ENCODE measurements around the gene PPP1R27. TPM values are rescaled to one million over a fixed set of nuclear protein-coding genes. Genes with fewer than 3 reads are reported as not detected.

The PPP1R27 gene
- polyA plus RNA-seq, 3 donors = 0.22 to 1.5 (median 0.33) TPM

DNA sequence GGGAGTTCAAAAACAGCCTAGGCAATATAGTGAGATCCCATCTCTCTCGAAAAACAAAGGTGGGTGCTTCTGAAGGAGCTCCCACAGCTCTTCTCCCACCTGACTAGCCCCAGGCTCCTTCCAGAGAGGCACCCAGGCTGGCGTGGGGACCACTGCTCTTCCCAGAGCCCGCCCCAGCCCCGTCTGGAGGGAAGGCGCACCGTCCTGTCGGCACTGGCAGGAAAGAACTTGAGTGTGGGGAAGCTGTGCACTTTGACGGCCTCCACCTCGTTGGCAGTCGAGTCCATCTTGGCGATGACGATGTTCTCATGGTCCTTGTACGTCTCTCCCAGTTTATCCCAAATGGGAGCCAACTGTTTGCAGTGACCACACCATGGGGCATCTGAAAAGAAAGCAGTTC is 10.5 kb upstream of the PPP1R27 start:
- peaks cover 17% of the 10 kb centered on the region for H3K4me1 Mint-ChIP-seq
- H3K27ac Mint-ChIP-seq = peak overlapping the region in 3 of 7 donors; percentile 36 to 60 (median 55)
- H3K9ac ChIP-seq (ENCODE audit: insufficient read depth, low read length, poor library complexity, severe bottlenecking) = no peak overlapping the region

DNA sequence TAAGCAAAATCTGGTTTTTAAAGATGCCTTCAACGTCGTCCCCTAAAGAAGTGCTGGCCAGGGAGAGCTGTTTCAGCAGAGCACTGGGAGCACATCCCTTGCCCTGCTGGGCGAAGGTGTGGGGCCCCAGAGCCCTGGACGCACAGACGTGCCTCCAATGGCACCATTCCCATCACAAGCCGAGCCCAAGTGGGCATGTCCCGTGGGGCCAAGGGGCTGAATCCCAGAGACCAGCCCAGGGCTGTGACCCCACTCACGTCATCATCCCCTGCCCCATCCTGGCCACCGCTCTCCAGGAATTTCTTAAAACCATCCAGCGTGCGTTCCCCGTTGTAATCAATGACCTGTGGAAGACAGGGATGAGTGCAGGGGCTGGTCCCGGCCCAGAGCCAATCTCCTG is 10.0 kb upstream of the PPP1R27 start:
- Mint-ChIP-seq H3K9me3 (peaks cover 0 to 2% (median 0%) of the 10 kb centered on the region in 7 donors), H3K27me3 (ENCODE audit: low read depth in 3 of 3) (peaks cover 0 to 3% (median 0%) of the 10 kb centered on the region in 3 donors), H3K4me1 (peaks cover 17% of the 10 kb centered on the region), H3K36me3 (peaks cover 49 to 71% of the 10 kb centered on the region in 2 donors), H3K27ac (peak overlapping the region in 4 of 7 donors; percentile 22 to 66 (median 50)), H3K4me3 (peak overlapping the region in 1 of 2 donors; percentile 24)
- Histone ChIP-seq H3K27ac (ENCODE audit: low read depth in 1 of 2, low read length in 2 of 2) (no peak overlapping the region), H3K4me3 (replicated peaks in 1 of 3; ENCODE audit: low read depth in 2 of 3, low read length in 3 of 3) (no peak overlapping the region), H3K79me2 (ENCODE audit: insufficient read depth, low read length) (peaks cover 10% of the 10 kb centered on the region), H4K20me1 (ENCODE audit: insufficient read depth, low read length) (peaks cover 29% of the 10 kb centered on the region), H3K4me1 (ENCODE audit: control insufficient read depth in 1 of 2, insufficient read depth in 2 of 2, low read length in 2 of 2) (peaks cover 12 to 13% of the 10 kb centered on the region in 2 donors), H3K9me3 (replicated peaks in 1 of 2; ENCODE audit: control insufficient read depth in 1 of 2, insufficient read depth in 1 of 2, low read length in 2 of 2) (no peaks in the 10 kb centered on the region), H3K36me3 (replicated peaks in 1 of 2; ENCODE audit: control insufficient read depth in 1 of 2, insufficient read depth in 2 of 2, low read length in 2 of 2) (peaks cover 61 to 64% of the 10 kb centered on the region in 2 donors), H3K9ac (ENCODE audit: insufficient read depth, low read length, poor library complexity, severe bottlenecking) (no peak overlapping the region), H3K27me3 (ENCODE audit: control insufficient read depth in 2 of 2, insufficient read depth in 2 of 2, low read length in 2 of 2) (no peaks in the 10 kb centered on the region), H3K4me2 (replicated peaks; ENCODE audit: extremely low read depth, low read length, poor library complexity, severe bottlenecking) (no peak overlapping the region), H2AFZ (ENCODE audit: insufficient read depth, low read depth, low read length, poor library complexity, severe bottlenecking) (no peak overlapping the region)
- TF ChIP-seq, protein P1, sequence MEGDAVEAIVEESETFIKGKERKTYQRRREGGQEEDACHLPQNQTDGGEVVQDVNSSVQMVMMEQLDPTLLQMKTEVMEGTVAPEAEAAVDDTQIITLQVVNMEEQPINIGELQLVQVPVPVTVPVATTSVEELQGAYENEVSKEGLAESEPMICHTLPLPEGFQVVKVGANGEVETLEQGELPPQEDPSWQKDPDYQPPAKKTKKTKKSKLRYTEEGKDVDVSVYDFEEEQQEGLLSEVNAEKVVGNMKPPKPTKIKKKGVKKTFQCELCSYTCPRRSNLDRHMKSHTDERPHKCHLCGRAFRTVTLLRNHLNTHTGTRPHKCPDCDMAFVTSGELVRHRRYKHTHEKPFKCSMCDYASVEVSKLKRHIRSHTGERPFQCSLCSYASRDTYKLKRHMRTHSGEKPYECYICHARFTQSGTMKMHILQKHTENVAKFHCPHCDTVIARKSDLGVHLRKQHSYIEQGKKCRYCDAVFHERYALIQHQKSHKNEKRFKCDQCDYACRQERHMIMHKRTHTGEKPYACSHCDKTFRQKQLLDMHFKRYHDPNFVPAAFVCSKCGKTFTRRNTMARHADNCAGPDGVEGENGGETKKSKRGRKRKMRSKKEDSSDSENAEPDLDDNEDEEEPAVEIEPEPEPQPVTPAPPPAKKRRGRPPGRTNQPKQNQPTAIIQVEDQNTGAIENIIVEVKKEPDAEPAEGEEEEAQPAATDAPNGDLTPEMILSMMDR (IDR thresholded peaks at IDR 0.05) = no peak
- intact Hi-C loops (cut with micrococcal nuclease) = no loop called here
- 96% methylated on average over 12 of the region's 13 CpGs for WGBS (ENCODE audit: insufficient coverage)
- DNase-seq = no peak

More for the DNA sequence above, 10.5 kb upstream of the PPP1R27 start:
- peaks cover 62 to 64% of the 10 kb centered on the region in 2 donors for H3K36me3 ChIP-seq (replicated peaks in 1 of 2; ENCODE audit: control insufficient read depth in 1 of 2, insufficient read depth in 2 of 2, low read length in 2 of 2)
- no peak overlapping the region for H2AFZ ChIP-seq (ENCODE audit: insufficient read depth, low read depth, low read length, poor library complexity, severe bottlenecking)
- TF ChIP-seq, protein P1 (IDR thresholded peaks at IDR 0.05) = no peak
- H3K27ac ChIP-seq (ENCODE audit: low read depth in 1 of 2, low read length in 2 of 2) = no peak overlapping the region
- peaks cover 49 to 75% of the 10 kb centered on the region in 2 donors for H3K36me3 Mint-ChIP-seq
- peaks cover 29% of the 10 kb centered on the region for H4K20me1 ChIP-seq (ENCODE audit: insufficient read depth, low read length)
- H3K27me3 ChIP-seq (ENCODE audit: control insufficient read depth in 2 of 2, insufficient read depth in 2 of 2, low read length in 2 of 2) = no peaks in the 10 kb centered on the region
- peaks cover 0 to 2% (median 0%) of the 10 kb centered on the region in 7 donors for H3K9me3 Mint-ChIP-seq
- H3K27me3 Mint-ChIP-seq (ENCODE audit: low read depth in 3 of 3) = peaks cover 0 to 2% (median 0%) of the 10 kb centered on the region in 3 donors
- peaks cover 12 to 13% of the 10 kb centered on the region in 2 donors for H3K4me1 ChIP-seq (ENCODE audit: control insufficient read depth in 1 of 2, insufficient read depth in 2 of 2, low read length in 2 of 2)
- WGBS (ENCODE audit: insufficient coverage) = 95% methylated on average over 10 of the region's 13 CpGs
- H3K4me2 ChIP-seq (replicated peaks; ENCODE audit: extremely low read depth, low read length, poor library complexity, severe bottlenecking) = no peak overlapping the region
- H3K9me3 ChIP-seq (replicated peaks in 1 of 2; ENCODE audit: control insufficient read depth in 1 of 2, insufficient read depth in 1 of 2, low read length in 2 of 2) = no peaks in the 10 kb centered on the region
- no peak for DNase-seq
- no peak overlapping the region for H3K4me3 Mint-ChIP-seq
- H3K79me2 ChIP-seq (ENCODE audit: insufficient read depth, low read length) = peaks cover 11% of the 10 kb centered on the region
- intact Hi-C loops (cut with micrococcal nuclease) = no loop called here
- no peak overlapping the region for H3K4me3 ChIP-seq (replicated peaks in 1 of 3; ENCODE audit: low read depth in 2 of 3, low read length in 3 of 3)
